Stomach (tissue), 9 donors: Measurements from ENCODE around the gene IRF5. TPM values are rescaled to one million over a fixed set of nuclear protein-coding genes. Genes with fewer than 3 reads are reported as not detected.
A peak's percentile ranks its signal among the peaks of the same experiment; 100 is the strongest.

Experiments
- DNase-seq, 2 donors: peaks; one replicate each; pipeline versions ENCODE4 v3.0.0 to v3.0.0-alpha.2; 2013 to 2019
- H3K27ac ChIP-seq, 5 donors: fragments of 200-600 bp in 4 of 5; sonication (generic) in 4 of 5; one replicate each; pipeline ENCODE4 v1.5.1; 2013 to 2019; ENCODE audit warnings: mild to moderate bottlenecking in 1 of 5, moderate library complexity in 1 of 5
- H3K27me3 ChIP-seq, 3 donors: fragments of 200-600 bp; sonication (generic); one replicate each; pipeline ENCODE4 v1.5.1; 2017 to 2019; ENCODE audit warnings: mixed run types in 1 of 3
- H3K36me3 ChIP-seq, 4 donors: fragments of 200-600 bp; sonication (generic); 1 replicate in 3 of 4; 2 replicates in 1 of 4; pipeline ENCODE4 v1.5.1; 2016 to 2019
- H3K4me1 ChIP-seq, 4 donors: fragments of 200-600 bp; sonication (generic); one replicate each; pipeline ENCODE4 v1.5.1; 2016 to 2019
- H3K4me3 ChIP-seq, 4 donors: fragments of 200-600 bp; sonication (generic) in 3 of 4; one replicate each; pipeline ENCODE4 v1.5.1; 2016 to 2019; ENCODE audit warnings: mild to moderate bottlenecking in 1 of 4
- H3K9me3 ChIP-seq, 4 donors: fragments of 200-600 bp; sonication (generic); one replicate each; pipeline ENCODE4 v1.5.1; 2016 to 2019
- EP300 ChIP-seq: sonication (generic); formaldehyde crosslinking; IDR thresholded peaks from one replicate; pipeline ENCODE4 v1.6.1; 2017; ENCODE audit warnings: antibody characterized with exemption
- POLR2A ChIP-seq, 4 donors: fragments of 450-650 bp; IDR thresholded peaks; one replicate each; pipeline ENCODE4 v1.6.1; 2016; ENCODE audit warnings: antibody characterized with exemption in 4 of 4, control low read depth in 2 of 4, mild to moderate bottlenecking in 1 of 4, moderate library complexity in 1 of 4
- POLR2AphosphoS5 ChIP-seq, 3 donors: sonication (generic); formaldehyde crosslinking; IDR thresholded peaks; one replicate each; pipeline ENCODE4 v1.6.1; 2016; ENCODE audit warnings: antibody characterized with exemption in 3 of 3
- WGBS, 5 donors: extraction: QIAGEN DNeasy Blood & Tissue Kit in 3 of 5; methylation state at CpG; one replicate each; pipeline versions ENCODE4 v1.1.5 to v1.1.7; 2013 to 2018; 5-methylcytosine and 5-hydroxymethylcytosine counted together
- intact Hi-C: fragments of 100-400 bp; cut with DNase I; formaldehyde crosslinking; loops from one replicate; pipeline ENCODE4 v1.15.1; 2023; ENCODE audit warnings: low total_unique reads
- polyA plus RNA-seq, 3 donors: library from polyadenylated mRNA; stranded (reverse); fragments of 200-250 nt; gene quantifications; one replicate each; pipeline ENCODE4 v1.2.3, GENCODE V29; 2013
- total RNA-seq, 5 donors: library from RNA; depleted of rRNA; stranded (reverse); fragments of >200 nt; gene quantifications; one replicate each; pipeline versions ENCODE4 v1.1.0 to v1.2.3, GENCODE V29; 2014 to 2016
- TF ChIP-seq, protein P1 (sequence below), 7 experiments: fragments of 450-650 bp in 4 of 7; fragments of 200-600 bp in 3 of 7; sonication (generic) in 3 of 7; IDR thresholded peaks; one replicate each; pipeline ENCODE4 v1.5.1; 2016 to 2019; ENCODE audit warnings: antibody characterized with exemption in 7 of 7, control low read depth in 2 of 7, mild to moderate bottlenecking in 1 of 7
- donor health status: healthy with polysubstance abuse.
- donor health status: Bipolar disorder and iron deficiency.
- donor health status: healthy.

IRF5 gene
- total and polyA plus RNA-seq, 8 donors = 2.2 to 13.8 (median 4.7) TPM

DNA sequence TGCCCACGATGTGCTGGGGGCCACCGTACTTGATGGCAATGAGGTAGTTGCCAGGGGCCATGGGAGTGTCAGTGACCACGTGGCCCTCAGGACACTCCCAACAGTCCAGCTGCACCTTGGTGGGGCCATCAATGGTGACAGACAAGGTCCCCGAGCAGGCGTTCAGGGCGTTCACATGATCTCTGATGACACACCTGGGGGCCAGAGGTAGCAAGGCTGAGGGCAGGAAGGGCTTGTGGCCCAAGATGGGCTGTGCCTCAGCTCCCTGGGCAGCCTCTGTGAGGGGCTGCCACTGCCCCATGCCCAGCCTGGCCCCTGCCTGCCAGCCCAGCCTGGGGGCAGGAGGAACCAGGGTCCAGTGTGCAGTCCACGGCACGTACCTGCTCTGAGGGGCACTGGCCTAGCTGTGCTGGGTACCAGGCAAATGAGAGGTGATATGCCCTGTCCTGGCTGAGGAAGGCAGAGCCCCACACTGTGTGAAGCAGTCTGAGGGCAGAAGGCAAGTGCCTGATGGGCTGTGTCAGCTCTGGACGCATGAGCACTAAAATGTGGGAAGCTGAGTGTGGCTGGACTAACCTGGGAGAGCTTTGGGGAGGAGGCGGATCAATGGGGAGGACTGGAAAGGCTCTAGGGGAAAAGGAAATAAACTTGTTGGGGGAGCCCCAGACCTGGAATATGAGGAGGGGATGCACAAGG, 23.7 kb upstream of the IRF5 start:
- Histone ChIP-seq H3K4me3 (no peak overlapping the region), H3K36me3 (no peaks in the 10 kb centered on the region), H3K4me1 (peaks cover 25 to 44% (median 32%) of the 10 kb centered on the region in 4 donors), H3K27ac (no peak overlapping the region), H3K9me3 (no peaks in the 10 kb centered on the region), H3K27me3 (peaks cover 10 to 90% (median 51%) of the 10 kb centered on the region in 3 donors)
- peak in 1 of 2 donors; percentile 1 for DNase-seq
- intact Hi-C loops = no loop called here
- WGBS, 5 donors = 81 to 84% (median 83%) methylated on average over 7 to 10 of the region's 10 CpGs
- TF ChIP-seq POLR2A (IDR thresholded peaks at IDR 0.05) (no peak), EP300 (no peak), POLR2AphosphoS5 (IDR thresholded peaks at IDR 0.05) (no peak)
- TF ChIP-seq, protein P1, sequence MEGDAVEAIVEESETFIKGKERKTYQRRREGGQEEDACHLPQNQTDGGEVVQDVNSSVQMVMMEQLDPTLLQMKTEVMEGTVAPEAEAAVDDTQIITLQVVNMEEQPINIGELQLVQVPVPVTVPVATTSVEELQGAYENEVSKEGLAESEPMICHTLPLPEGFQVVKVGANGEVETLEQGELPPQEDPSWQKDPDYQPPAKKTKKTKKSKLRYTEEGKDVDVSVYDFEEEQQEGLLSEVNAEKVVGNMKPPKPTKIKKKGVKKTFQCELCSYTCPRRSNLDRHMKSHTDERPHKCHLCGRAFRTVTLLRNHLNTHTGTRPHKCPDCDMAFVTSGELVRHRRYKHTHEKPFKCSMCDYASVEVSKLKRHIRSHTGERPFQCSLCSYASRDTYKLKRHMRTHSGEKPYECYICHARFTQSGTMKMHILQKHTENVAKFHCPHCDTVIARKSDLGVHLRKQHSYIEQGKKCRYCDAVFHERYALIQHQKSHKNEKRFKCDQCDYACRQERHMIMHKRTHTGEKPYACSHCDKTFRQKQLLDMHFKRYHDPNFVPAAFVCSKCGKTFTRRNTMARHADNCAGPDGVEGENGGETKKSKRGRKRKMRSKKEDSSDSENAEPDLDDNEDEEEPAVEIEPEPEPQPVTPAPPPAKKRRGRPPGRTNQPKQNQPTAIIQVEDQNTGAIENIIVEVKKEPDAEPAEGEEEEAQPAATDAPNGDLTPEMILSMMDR (IDR thresholded peaks at IDR 0.05) = no peak

DNA sequence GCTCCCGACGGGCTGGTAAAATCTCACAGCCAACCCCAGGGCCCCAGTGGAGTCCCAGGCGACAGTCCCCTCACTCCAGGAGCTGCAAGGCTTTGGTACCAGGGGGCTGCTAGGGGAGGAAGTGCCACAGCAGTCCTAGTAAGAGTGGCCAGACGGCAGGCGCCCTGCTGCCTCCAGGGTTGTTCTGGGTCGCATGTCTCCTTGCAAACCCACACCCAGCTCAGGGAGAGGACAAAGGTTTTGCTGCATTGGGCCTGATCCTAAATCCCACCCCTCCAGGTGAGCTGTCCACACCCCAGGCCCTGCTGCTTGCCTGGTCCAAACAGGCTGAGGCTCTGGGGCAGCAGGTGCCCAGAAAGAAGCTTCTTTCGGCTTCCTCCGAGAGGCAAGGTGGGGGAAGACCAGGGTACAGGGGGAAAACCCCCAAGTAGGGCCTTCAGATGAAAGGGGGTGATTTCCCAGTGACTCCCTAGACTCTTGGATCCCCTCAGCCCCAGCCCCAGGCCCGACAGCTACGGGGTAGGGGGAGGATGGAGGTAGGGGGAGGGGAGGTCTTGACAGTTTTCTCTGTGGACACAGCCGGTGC, 23.1 kb upstream of the IRF5 start:
- Histone ChIP-seq H3K27ac (no peak overlapping the region), H3K4me1 (peaks cover 22 to 39% (median 28%) of the 10 kb centered on the region in 4 donors), H3K9me3 (no peaks in the 10 kb centered on the region), H3K27me3 (peaks cover 10 to 87% (median 47%) of the 10 kb centered on the region in 3 donors), H3K4me3 (peak overlapping the region in 2 of 4 donors; percentile 26 to 44), H3K36me3 (no peaks in the 10 kb centered on the region)
- intact Hi-C loops = no loop called here
- WGBS, 5 donors = 28 to 60% (median 50%) methylated on average over 9 to 11 of the region's 11 CpGs
- peak in 1 of 2 donors; percentile 18 for DNase-seq
- TF ChIP-seq POLR2A (IDR thresholded peaks at IDR 0.05) = no peak
- TF ChIP-seq, protein P1 (IDR thresholded peaks at IDR 0.05) = no peak
- no peak for TF ChIP-seq EP300
- TF ChIP-seq POLR2AphosphoS5 (IDR thresholded peaks at IDR 0.05) = no peak

DNA sequence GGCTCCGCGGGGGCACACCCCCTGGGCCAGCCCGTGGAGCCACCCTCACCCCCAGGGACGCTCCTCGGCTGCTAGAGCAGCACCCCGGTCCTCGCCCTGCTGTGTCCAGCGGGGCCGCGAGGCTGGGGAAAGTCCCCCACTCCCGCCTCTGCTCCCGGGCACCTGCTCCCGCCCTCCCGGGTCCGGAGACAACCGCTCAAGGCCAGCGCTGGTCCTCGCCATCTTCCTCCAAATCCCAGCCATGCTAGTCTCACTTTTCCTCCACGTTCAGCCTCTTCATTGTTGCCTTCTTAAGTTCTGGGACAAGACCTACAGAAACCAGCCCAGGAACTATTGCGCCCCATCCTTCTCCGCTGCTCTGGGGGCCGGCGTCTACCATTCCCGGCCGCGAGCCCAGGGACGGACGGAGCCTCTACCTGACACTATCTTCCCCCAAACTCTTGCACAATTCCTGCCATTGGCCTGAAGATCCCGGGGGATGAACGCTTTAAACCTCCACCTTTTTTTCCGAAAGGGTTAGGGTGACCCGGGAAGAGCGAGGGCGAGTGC, 22.4 kb upstream of the IRF5 start:
- TF ChIP-seq, protein P1 (IDR thresholded peaks at IDR 0.05) = no peak
- TF ChIP-seq POLR2AphosphoS5 (IDR thresholded peaks at IDR 0.05) = no peak
- no peak for TF ChIP-seq EP300
- TF ChIP-seq POLR2A (IDR thresholded peaks at IDR 0.05) = no peak
- H3K9me3 ChIP-seq = no peaks in the 10 kb centered on the region
- peaks cover 10 to 85% (median 40%) of the 10 kb centered on the region in 3 donors for H3K27me3 ChIP-seq
- peak overlapping the region; percentile 20 to 44 (median 28) for H3K4me3 ChIP-seq
- intact Hi-C loops = no loop called here
- H3K27ac ChIP-seq = no peak overlapping the region
- H3K36me3 ChIP-seq = no peaks in the 10 kb centered on the region
- DNase-seq = peak in 1 of 2 donors; percentile 16
- WGBS, 5 donors = 4 to 9% (median 6%) methylated on average over 24 to 34 of the region's 34 CpGs
- H3K4me1 ChIP-seq = peaks cover 16 to 32% (median 22%) of the 10 kb centered on the region in 4 donors

DNA sequence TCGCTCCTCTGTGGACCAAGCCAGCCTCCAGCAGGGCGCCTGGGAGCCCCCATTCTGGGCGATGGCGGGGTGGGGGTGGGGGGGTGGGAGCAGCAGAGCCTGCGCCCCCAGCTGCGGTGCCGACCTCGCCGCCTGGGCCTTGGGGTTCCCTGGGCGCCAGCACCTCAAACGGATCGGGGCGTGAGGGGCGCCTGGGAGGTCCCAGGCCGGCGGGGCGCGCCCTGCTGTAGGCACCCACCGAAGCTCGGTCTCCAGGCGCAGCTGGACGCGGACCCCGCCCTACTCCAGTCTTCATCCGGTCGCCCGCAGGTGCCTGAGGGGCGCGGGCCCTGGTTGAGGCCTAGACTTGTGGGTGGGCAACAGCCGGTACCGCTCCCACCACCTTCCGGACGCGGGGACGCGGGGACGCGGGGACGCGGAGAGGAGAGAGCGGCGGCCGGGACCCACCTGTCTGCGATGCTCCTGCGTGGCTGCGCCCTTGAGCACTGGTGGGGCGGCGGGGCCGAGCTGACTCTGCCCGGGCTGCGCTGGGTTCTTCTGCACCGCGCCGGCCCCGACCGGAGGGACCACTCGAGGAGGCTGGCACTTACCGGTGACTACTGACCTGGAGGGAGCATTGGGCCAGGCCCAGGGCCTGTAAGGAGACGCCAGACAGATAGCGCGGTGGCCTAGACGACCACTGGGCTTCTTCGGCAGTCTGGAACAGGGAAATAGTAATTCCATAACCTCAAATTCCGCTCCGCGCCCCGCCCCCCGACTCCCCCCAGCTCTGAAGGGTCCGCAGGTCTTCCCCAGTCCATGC, 21.7 kb upstream of the IRF5 start:
- WGBS, 5 donors = 21 to 51% (median 29%) methylated on average over 25 to 69 of the region's 69 CpGs
- Histone ChIP-seq H3K36me3 (no peaks in the 10 kb centered on the region), H3K4me1 (peaks cover 13 to 27% (median 18%) of the 10 kb centered on the region in 4 donors), H3K27me3 (peaks cover 10 to 85% (median 35%) of the 10 kb centered on the region in 3 donors), H3K9me3 (no peaks in the 10 kb centered on the region), H3K27ac (no peak overlapping the region), H3K4me3 (peak overlapping the region; percentile 20 to 44 (median 28))
- DNase-seq = peak in 1 of 2 donors; percentile 20
- intact Hi-C loops = no loop called here
- TF ChIP-seq POLR2A (IDR thresholded peaks at IDR 0.05) (no peak), EP300 (no peak), POLR2AphosphoS5 (IDR thresholded peaks at IDR 0.05) (no peak)
- TF ChIP-seq, protein P1 (IDR thresholded peaks at IDR 0.05) = no peak
